Activated CD4-positive, alpha-beta T cell treated with anti-CD3 and anti-CD28 coated beads, Interleukin-2, amount 50 U/mL, for 48 hours (primary cell): ENCODE results near the gene USP26.
"Not testable (repeated sequence)": the region's sequence is repeated elsewhere in the genome, so short reads cannot be mapped to it uniquely, and the experiment has no call there.

Source experiments
- DNase-seq, 2 experiments: peaks; one replicate each; pipeline ENCODE4 v3.0.0-alpha.2; 2020

Gene USP26

GRCh38 chrX:133007458-133007857 is 89.5 kb downstream of the USP26 start:
- no peak for DNase-seq

GRCh38 chrX:133005616-133006015 is 91.3 kb downstream of the USP26 start:
- DNase-seq, result no peak

GRCh38 chrX:133005042-133005441 is 91.9 kb downstream of the USP26 start:
- no peak for DNase-seq

GRCh38 chrX:132999209-132999608 is 97.7 kb downstream of the USP26 start:
- no peak for DNase-seq

GRCh38 chrX:132990835-132991234 is 106.1 kb downstream of the USP26 start:
- no peak for DNase-seq

- DNase-seq, result no peak
Measured at GRCh38 chrX:132986556-132986955, 110.4 kb downstream of the USP26 start.

- no peak for DNase-seq
Measured at GRCh38 chrX:132984058-132984650, 112.8 kb downstream of the USP26 start.

GRCh38 chrX:132983496-132983895 is 113.4 kb downstream of the USP26 start:
- no peak for DNase-seq

- not testable (repeated sequence) for DNase-seq
Measured at GRCh38 chrX:132980035-132980434, 116.9 kb downstream of the USP26 start.
